GM13976 (cell line): Measurements from ENCODE around the gene DNASE2.

Experiments
- DNase-seq: peaks from one replicate; pipeline ENCODE4 v3.0.0; 2012; ENCODE audit warnings: low spot score
- CTCF ChIP-seq: IDR thresholded peaks from 2 replicates; pipeline ENCODE4 v1.5.1; 2012; ENCODE audit warnings: borderline replicate concordance, mild to moderate bottlenecking; ENCODE audit not compliant: insufficient read depth; ENCODE audit errors: extremely low read depth, missing control alignments, control extremely low read depth
- in situ Hi-C: fragments of 300-500 bp; cut with MboI; formaldehyde crosslinking; loops from one replicate; pipeline ENCODE4 v1.12.0; 2022; ENCODE audit warnings: low sequenced_read_pairs, mixed read lengths, inconsistent platforms; ENCODE audit not compliant: unreplicated experiment

The DNASE2 gene

GRCh38 chr19:12843999-12844732, 37.1 kb downstream of the DNASE2 start:
- in situ Hi-C loops = no loop called here

GRCh38 chr19:12843328-12843727, 37.9 kb downstream of the DNASE2 start:
- TF ChIP-seq CTCF = no peak
- in situ Hi-C loops = no loop called here
- no peak for DNase-seq

More at GRCh38 chr19:12843999-12844732, 37.1 kb downstream of the DNASE2 start:
- no peak for DNase-seq
- TF ChIP-seq CTCF = no peak

GRCh38 chr19:12842511-12842910, 38.7 kb downstream of the DNASE2 start:
- no peak for TF ChIP-seq CTCF
- in situ Hi-C loops = no loop called here
- DNase-seq = no peak

GRCh38 chr19:12841094-12841493, 40.2 kb downstream of the DNASE2 start:
- in situ Hi-C loops = no loop called here
- no peak for DNase-seq
- TF ChIP-seq CTCF = no peak

- TF ChIP-seq CTCF = no peak
- in situ Hi-C loops = no loop called here
Observed at GRCh38 chr19:12840091-12841079, 40.9 kb downstream of the DNASE2 start.

GRCh38 chr19:12838886-12839756, 42.1 kb downstream of the DNASE2 start:
- no peak for DNase-seq
- no peak for TF ChIP-seq CTCF
- in situ Hi-C loops = no loop called here

More at GRCh38 chr19:12840091-12841079, 40.9 kb downstream of the DNASE2 start:
- peak; percentile 76 for DNase-seq
